K562 (cell line): ENCODE data around the gene TBXAS1. TPM values are rescaled to one million over a fixed set of nuclear protein-coding genes. Genes with fewer than 3 reads are reported as not detected.

Experiments
- ATAC-seq: fragments of 200-7000 bp; cut with Tn5 transposase; 3 replicates; pipeline ENCODE4 v1.9.1; 2020; ENCODE audit warnings: moderate library complexity
- BruUV-seq: library from RNA; stranded (reverse); fragments of 400-500 nt; replicated peaks from 2 replicates; lab custom pipeline; 2021; lab: Mats Ljungman, UMichigan
- CTCF ChIA-PET: fragments of 300-600 bp; formaldehyde crosslinking; extraction: SDS; loops from one replicate; lab custom pipeline; 2021; ENCODE audit warnings: low intra/inter-chr PET ratio; lab: Yijun Ruan, JAX
- POLR2A ChIA-PET: fragments of 300-600, 350-650 bp; sonication (Branson Sonifier 250); formaldehyde crosslinking; extraction: SDS; loops from one replicate; lab custom pipeline; 2021; ENCODE audit warnings: antibody characterized with exemption, inconsistent platforms; lab: Yijun Ruan, JAX
- DNase-seq, 4 experiments: peaks; one replicate each; pipeline versions ENCODE4 v3.0.0 to v3.0.0-alpha.2; 2011 to 2018; ENCODE audit warnings: low spot score in 3 of 4, mixed read lengths in 3 of 4; ENCODE audit errors: extremely low read depth in 1 of 4
- FAIRE-seq: peaks from 2 replicates; lab custom pipeline; 2011; peaks lifted over from hg19 to GRCh38; lab: Jason Lieb, UNC
- H2AFZ ChIP-seq: 2 replicates; pipeline ENCODE4 v1.6.0; 2011; ENCODE audit warnings: low read depth, low read length, control low read depth, inconsistent platforms
- H3K27ac ChIP-seq: fragments of 200-600 bp; 3 replicates; pipeline ENCODE4 v1.8.0; 2011; ENCODE audit warnings: low read depth, mild to moderate bottlenecking, control low read depth, inconsistent platforms, low read length, moderate library complexity, mixed read lengths; ENCODE audit errors: extremely low read depth
- H3K27me3 ChIP-seq, 2 experiments: fragments of 300-600 bp in 1 of 2; 2 replicates in 1 of 2; 3 replicates in 1 of 2; pipeline versions ENCODE4 v1.6.0 to v1.8.0; 2011; ENCODE audit warnings: inconsistent platforms in 2 of 2, low read length in 2 of 2, mild to moderate bottlenecking in 1 of 2, mixed read lengths in 1 of 2, moderate library complexity in 1 of 2; ENCODE audit not compliant: control insufficient read depth in 2 of 2, insufficient read depth in 2 of 2
- H3K36me3 ChIP-seq: fragments of 300-600 bp; 3 replicates; pipeline ENCODE4 v1.8.0; 2011; ENCODE audit warnings: mild to moderate bottlenecking, low read length, inconsistent platforms; ENCODE audit not compliant: control insufficient read depth, insufficient read depth
- H3K4me1 ChIP-seq, 2 experiments: fragments of 200-600 bp in 1 of 2; replicated peaks in 1 of 2; 2 replicates in 1 of 2; 3 replicates in 1 of 2; pipeline versions ENCODE4 v1.5.1 to v1.8.0; 2011; ENCODE audit warnings: inconsistent platforms in 2 of 2, low read length in 2 of 2, mild to moderate bottlenecking in 1 of 2, mixed read lengths in 1 of 2, moderate library complexity in 1 of 2; ENCODE audit not compliant: control insufficient read depth in 2 of 2, insufficient read depth in 2 of 2
- H3K4me2 ChIP-seq: 2 replicates; pipeline ENCODE4 v1.6.1; 2011; ENCODE audit warnings: low read length, control low read depth, inconsistent platforms, mixed read lengths; ENCODE audit not compliant: insufficient read depth
- H3K4me3 ChIP-seq: fragments of 200-600 bp; sonication (generic), shearing (Covaris generic); 2 replicates; pipeline ENCODE4 v1.5.1; 2016; ENCODE audit warnings: control low read depth, inconsistent platforms
- H3K79me2 ChIP-seq: fragments of 200-600 bp; 3 replicates; pipeline ENCODE4 v1.8.0; 2011; ENCODE audit warnings: low read length, inconsistent platforms; ENCODE audit not compliant: control insufficient read depth, insufficient read depth
- H3K9ac ChIP-seq, 2 experiments: 2 replicates each; pipeline versions ENCODE4 v1.6.0 to v1.6.1; 2011; ENCODE audit warnings: low read depth in 2 of 2, low read length in 2 of 2, control low read depth in 1 of 2, inconsistent platforms in 1 of 2, mild to moderate bottlenecking in 1 of 2, mixed read lengths in 1 of 2; ENCODE audit not compliant: insufficient read depth in 1 of 2
- H3K9me1 ChIP-seq: one replicate; pipeline ENCODE4 v1.6.0; 2011; ENCODE audit warnings: inconsistent platforms, mild to moderate bottlenecking, low read length, moderate library complexity; ENCODE audit not compliant: control insufficient read depth, insufficient read depth
- H3K9me3 ChIP-seq: replicated peaks from 2 replicates; pipeline ENCODE4 v1.5.1; 2011; ENCODE audit warnings: low read depth, low read length, inconsistent platforms; ENCODE audit not compliant: control insufficient read depth, insufficient read depth
- H4K20me1 ChIP-seq: replicated peaks from 2 replicates; pipeline ENCODE4 v1.6.1; 2011; ENCODE audit warnings: low read length, inconsistent platforms, mixed read lengths; ENCODE audit not compliant: control insufficient read depth, insufficient read depth
- ARID2 ChIP-seq: fragments of 450-650 bp; IDR thresholded peaks from 2 replicates; pipeline ENCODE4 v1.6.1; 2017; ENCODE audit warnings: antibody characterized with exemption, mild to moderate bottlenecking
- COPS2 ChIP-seq: fragments of 450-650 bp; conservative IDR thresholded peaks from 2 replicates; pipeline ENCODE4 v1.6.1; 2016; ENCODE audit warnings: mild to moderate bottlenecking, moderate library complexity
- LEF1 ChIP-seq: fragments of 450-650 bp; IDR thresholded peaks from 2 replicates; pipeline ENCODE4 v1.6.1; 2016; ENCODE audit warnings: mild to moderate bottlenecking
- NFYB ChIP-seq: IDR thresholded peaks from 2 replicates; pipeline ENCODE4 v1.6.1; 2011; ENCODE audit warnings: mild to moderate bottlenecking, moderate library complexity; ENCODE audit not compliant: insufficient read length; ENCODE audit errors: extremely low read depth
- PTTG1 ChIP-seq: fragments of 450-650 bp; IDR thresholded peaks from 2 replicates; pipeline ENCODE4 v1.6.1; 2016; ENCODE audit warnings: low read depth, mild to moderate bottlenecking, missing genetic modification characterization, missing compliant biosample characterization
- RBFOX2 ChIP-seq: fragments of 200-400 bp; formaldehyde crosslinking; IDR thresholded peaks from 2 replicates; pipeline ENCODE4 v1.6.1; 2017; ENCODE audit warnings: low read depth, mild to moderate bottlenecking, low read length, moderate library complexity
- ZNF561 ChIP-seq: fragments of 450-650 bp; formaldehyde crosslinking; conservative IDR thresholded peaks from 2 replicates; pipeline ENCODE4 v1.4.0; 2020; ENCODE audit warnings: mild to moderate bottlenecking, moderate library complexity
- ZNF766 ChIP-seq: fragments of 200-800 bp; sonication (Bioruptor generic); conservative IDR thresholded peaks from 2 replicates; pipeline ENCODE4 v1.6.1; 2016; ENCODE audit warnings: missing genetic modification characterization, missing compliant biosample characterization
- WGBS: fragments of 100-300 bp; shearing (Covaris generic); methylation state at CpG from one replicate; pipeline ENCODE4 v1.1.6; 2016; ENCODE audit warnings: low coverage, mixed read lengths; ENCODE audit not compliant: insufficient coverage; ENCODE audit errors: missing lambda C conversion rate; 5-methylcytosine and 5-hydroxymethylcytosine counted together
- in situ Hi-C: fragments of 300-500 bp; cut with MboI; formaldehyde crosslinking; loops from 4 replicates; pipeline ENCODE4 v1.15.0; 2018; ENCODE audit warnings: inconsistent platforms, mixed read lengths
- intact Hi-C: fragments of 100-400 bp; cut with micrococcal nuclease; formaldehyde crosslinking; loops from 2 replicates; pipeline ENCODE4 v1.14.2; 2022
- polyA plus RNA-seq, 8 experiments: library from polyadenylated mRNA; depleted of rRNA in 4 of 8; stranded (reverse) in 5 of 8; unstranded in 3 of 8; fragments of >200 nt; fragmentation: Nextera tagmentation in 2 of 8; fragmentation: Illumina TruSeq in 1 of 8; extraction: Ambion mirVana in 2 of 8; extraction: Trizol in 1 of 8; gene quantifications; 2 replicates each; pipeline versions ENCODE4 v1.2.1 to v1.2.3, GENCODE V29; 2011 to 2014; ENCODE audit warnings: inconsistent platforms in 1 of 8, missing spikeins in 1 of 8
- total RNA-seq, 7 experiments: library from RNA; depleted of rRNA in 6 of 7; stranded (reverse); fragments of >200 nt in 6 of 7; fragmentation: Illumina TruSeq in 2 of 7; extraction: Trizol in 2 of 7; gene quantifications; 2 replicates each; pipeline versions ENCODE4 v1.2.1 to v1.2.3, GENCODE V29; 2011 to 2021; ENCODE audit warnings: low replicate concordance in 1 of 7
- TF ChIP-seq, protein P1 (sequence below): fragments of 450-650 bp; IDR thresholded peaks from 2 replicates; pipeline ENCODE4 v1.6.1; 2014; ENCODE audit warnings: low read depth, mild to moderate bottlenecking, moderate library complexity, borderline replicate concordance
- TF ChIP-seq, protein P2 (sequence below): fragments of 200-400 bp; formaldehyde crosslinking; IDR thresholded peaks from 2 replicates; pipeline ENCODE4 v1.6.1; 2017; ENCODE audit warnings: mild to moderate bottlenecking, low read depth, low read length, moderate library complexity
- TF ChIP-seq, protein P3 (sequence below): IDR thresholded peaks from 2 replicates; pipeline ENCODE4 v1.6.1; 2011; ENCODE audit not compliant: insufficient read length; ENCODE audit errors: extremely low read depth
- TF ChIP-seq, protein P4 (sequence below): fragments of 250-450 bp; sonication (Bioruptor Pico); IDR thresholded peaks from 2 replicates; pipeline ENCODE4 v1.5.0; 2021; ENCODE audit warnings: mild to moderate bottlenecking, moderate library complexity

Gene TBXAS1
- total and polyA plus RNA-seq, 9 of the 15 experiments (the other 6 are each of a cell fraction or from before 2014, with no cell fraction given): 1.1 to 8.3 (median 1.9) TPM

DNA sequence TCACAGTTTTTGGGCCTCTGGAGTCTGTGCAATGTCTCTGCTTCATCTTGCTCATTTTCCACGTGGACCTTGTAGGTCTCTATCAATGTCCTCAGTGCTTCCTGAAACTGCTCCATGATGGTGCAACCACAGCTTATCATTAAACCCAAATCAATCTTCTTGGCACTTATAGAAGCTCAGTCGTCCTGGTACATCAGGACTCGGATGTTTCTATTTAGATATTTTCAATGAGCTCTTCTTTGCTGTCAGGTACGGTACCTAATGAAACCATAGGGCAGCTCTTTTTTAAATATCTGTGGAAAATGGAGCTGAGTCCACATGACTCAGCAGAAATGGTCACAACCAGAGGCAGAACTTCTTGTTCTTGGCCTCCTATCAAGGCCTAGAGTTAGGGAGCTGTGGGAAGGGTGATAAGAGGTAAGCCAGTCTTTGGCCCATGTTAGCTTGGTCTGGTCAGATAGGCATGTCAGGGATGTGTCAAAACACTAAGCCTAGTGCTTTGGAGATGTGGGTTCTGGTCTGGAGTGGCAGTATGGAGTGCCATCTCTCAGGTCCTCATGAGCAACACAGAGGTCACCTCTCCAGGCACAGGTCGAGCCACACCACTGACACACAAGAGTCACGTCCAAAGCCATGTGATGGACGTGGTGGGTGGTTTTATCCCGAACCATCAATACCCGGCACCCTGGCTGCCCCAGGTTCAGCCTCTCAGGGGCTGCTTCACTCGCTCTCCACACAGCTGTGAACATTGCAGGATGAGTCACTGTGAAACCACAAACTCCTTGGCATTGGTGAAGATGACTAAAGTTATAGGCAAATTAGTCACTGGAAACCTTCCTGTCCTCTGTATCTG lies 87.0 kb downstream of the TBXAS1 start:
- FAIRE-seq: peak; percentile 98
- peaks cover 28 to 69% of the 10 kb centered on the region in 2 experiments for H3K4me1 ChIP-seq
- TF ChIP-seq ZNF561 (CRISPR knock-in tag) (no peak), NFYB (no peak), PTTG1 (tag) (peak; percentile 32), ARID2 (0 out of 2 replicates have a peak, but pooled peaks have one; percentile 11), RBFOX2 (peak; percentile 56), ZNF766 (CRISPR knock-in tag) (peak; percentile 92), LEF1 (peak; percentile 93), COPS2 (no peak)
- TF ChIP-seq, protein P1, sequence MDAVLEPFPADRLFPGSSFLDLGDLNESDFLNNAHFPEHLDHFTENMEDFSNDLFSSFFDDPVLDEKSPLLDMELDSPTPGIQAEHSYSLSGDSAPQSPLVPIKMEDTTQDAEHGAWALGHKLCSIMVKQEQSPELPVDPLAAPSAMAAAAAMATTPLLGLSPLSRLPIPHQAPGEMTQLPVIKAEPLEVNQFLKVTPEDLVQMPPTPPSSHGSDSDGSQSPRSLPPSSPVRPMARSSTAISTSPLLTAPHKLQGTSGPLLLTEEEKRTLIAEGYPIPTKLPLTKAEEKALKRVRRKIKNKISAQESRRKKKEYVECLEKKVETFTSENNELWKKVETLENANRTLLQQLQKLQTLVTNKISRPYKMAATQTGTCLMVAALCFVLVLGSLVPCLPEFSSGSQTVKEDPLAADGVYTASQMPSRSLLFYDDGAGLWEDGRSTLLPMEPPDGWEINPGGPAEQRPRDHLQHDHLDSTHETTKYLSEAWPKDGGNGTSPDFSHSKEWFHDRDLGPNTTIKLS: peak; percentile 71
- TF ChIP-seq, protein P2, sequence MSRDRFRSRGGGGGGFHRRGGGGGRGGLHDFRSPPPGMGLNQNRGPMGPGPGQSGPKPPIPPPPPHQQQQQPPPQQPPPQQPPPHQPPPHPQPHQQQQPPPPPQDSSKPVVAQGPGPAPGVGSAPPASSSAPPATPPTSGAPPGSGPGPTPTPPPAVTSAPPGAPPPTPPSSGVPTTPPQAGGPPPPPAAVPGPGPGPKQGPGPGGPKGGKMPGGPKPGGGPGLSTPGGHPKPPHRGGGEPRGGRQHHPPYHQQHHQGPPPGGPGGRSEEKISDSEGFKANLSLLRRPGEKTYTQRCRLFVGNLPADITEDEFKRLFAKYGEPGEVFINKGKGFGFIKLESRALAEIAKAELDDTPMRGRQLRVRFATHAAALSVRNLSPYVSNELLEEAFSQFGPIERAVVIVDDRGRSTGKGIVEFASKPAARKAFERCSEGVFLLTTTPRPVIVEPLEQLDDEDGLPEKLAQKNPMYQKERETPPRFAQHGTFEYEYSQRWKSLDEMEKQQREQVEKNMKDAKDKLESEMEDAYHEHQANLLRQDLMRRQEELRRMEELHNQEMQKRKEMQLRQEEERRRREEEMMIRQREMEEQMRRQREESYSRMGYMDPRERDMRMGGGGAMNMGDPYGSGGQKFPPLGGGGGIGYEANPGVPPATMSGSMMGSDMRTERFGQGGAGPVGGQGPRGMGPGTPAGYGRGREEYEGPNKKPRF: no peak
- TF ChIP-seq, protein P3, sequence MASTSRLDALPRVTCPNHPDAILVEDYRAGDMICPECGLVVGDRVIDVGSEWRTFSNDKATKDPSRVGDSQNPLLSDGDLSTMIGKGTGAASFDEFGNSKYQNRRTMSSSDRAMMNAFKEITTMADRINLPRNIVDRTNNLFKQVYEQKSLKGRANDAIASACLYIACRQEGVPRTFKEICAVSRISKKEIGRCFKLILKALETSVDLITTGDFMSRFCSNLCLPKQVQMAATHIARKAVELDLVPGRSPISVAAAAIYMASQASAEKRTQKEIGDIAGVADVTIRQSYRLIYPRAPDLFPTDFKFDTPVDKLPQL: no peak
- TF ChIP-seq, protein P4, sequence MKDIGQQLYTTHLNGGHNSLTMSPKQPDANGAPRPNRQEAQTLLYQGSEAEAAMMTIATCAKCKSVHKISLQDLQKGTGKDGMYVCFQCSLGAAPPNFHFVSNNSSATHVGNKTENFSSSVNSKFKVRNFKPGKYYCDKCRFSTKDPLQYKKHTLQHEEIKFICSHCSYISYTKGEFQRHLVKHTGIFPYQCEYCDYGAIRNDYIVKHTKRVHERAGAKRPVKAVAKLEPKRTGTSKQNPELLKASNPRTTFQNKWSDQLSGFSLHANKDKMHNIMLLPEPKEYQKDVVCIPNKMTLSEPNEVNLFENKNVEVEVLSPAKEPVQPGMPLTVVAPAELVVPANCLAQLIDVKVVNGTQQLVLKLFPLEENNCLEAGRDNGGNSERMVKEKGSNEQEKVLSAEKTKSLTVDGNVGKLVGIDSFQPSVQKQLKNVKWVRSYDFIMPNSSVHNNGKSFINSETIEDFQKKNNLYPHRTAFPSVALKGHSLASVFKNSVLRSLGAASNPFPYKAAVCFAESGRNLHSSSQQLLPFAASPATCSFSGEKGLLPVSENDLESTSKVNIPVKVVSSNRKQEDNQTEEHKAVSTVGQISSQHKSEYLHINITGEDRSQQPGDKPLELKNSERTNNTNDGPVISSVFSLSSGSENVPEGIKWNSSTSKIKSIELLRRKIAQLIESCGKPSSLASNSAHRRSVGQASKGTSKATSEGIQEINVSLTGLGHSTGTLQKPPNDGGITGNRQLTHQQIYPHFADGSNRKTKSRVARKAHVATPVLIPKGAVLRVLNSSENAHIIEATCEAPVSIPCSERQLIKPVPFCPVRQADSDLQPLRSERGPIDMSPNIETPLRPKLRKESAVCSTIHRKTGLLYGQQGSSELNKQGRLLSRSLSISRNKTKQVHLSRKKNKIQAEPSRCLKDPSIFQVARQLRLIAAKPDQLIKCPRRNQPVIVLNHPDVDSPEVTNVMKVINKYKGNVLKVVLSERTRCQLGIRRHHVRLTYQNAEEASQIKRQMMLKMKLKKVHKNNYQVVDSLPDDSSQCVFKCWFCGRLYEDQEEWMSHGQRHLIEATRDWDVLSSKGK (CRISPR knock-in tag): no peak

More for the DNA sequence above, 87.0 kb downstream of the TBXAS1 start:
- ChIA-PET POLR2A (interaction anchor here (0.6 to 1.5 kb wide), 9 partner anchors 9 to 137 kb away, joined by 3 to 9 read pairs (median 3); no protein-coding TSS in a partner anchor), CTCF (no interaction called here)
- peak overlapping the region; percentile 73 for H2AFZ ChIP-seq
- H3K27me3 ChIP-seq: no peaks in the 10 kb centered on the region
- WGBS: 6% methylated on average over 10 of the region's 10 CpGs
- H3K4me3 ChIP-seq: no peak overlapping the region
- intact Hi-C loops (loop anchor here (1.0 to 5.0 kb wide), 5 partner anchors 61 to 139 kb away; partner anchors contain the start of gene HIPK2), in situ Hi-C loops (no loop called here)
- DNase-seq: peak; percentile 93 to 99 (median 95)
- H3K36me3 ChIP-seq: peaks cover 22% of the 10 kb centered on the region; the same call in 2 of the 3 replicates
- no TSS peak for BruUV-seq
- H3K9me3 ChIP-seq: peaks cover 15% of the 10 kb centered on the region
- peak overlapping the region in 1 of 2 experiments; percentile 58; a peak in 3 of 4 replicates for H3K9ac ChIP-seq
- ATAC-seq: peak; percentile 87
- H3K4me2 ChIP-seq: peak overlapping the region; percentile 67
- peaks cover 5% of the 10 kb centered on the region for H3K9me1 ChIP-seq
- H3K79me2 ChIP-seq: no peaks in the 10 kb centered on the region; the same call in 2 of the 3 replicates
- no peaks in the 10 kb centered on the region for H4K20me1 ChIP-seq
- H3K27ac ChIP-seq: peak overlapping the region; percentile 85
